Fibroblast of the aortic adventitia (primary cell): ENCODE measurements around the gene TPGS2. TPM values are rescaled to one million over a fixed set of nuclear protein-coding genes. Genes with fewer than 3 reads are reported as not detected.
A peak's percentile ranks its signal among the peaks of the same experiment; 100 is the strongest.

Experiments
- DNase-seq: peaks from one replicate; pipeline ENCODE4 v3.0.0-alpha.2; 2010; ENCODE audit warnings: low read depth
- H3K4me3 ChIP-seq: 2 replicates; pipeline ENCODE4 v1.5.1; 2011; ENCODE audit warnings: low read depth, mild to moderate bottlenecking, control low read depth, low read length, moderate library complexity
- CTCF ChIP-seq: IDR thresholded peaks from 2 replicates; pipeline ENCODE4 v1.5.1; 2011; ENCODE audit warnings: mild to moderate bottlenecking, low read length, control low read depth, inconsistent platforms; ENCODE audit not compliant: insufficient read depth
- total RNA-seq: library from RNA; depleted of rRNA; stranded (reverse); fragments of >200 nt; gene quantifications from 2 replicates; pipeline ENCODE4 v1.2.3, GENCODE V29; 2012; ENCODE audit warnings: low replicate concordance

Gene TPGS2
- total RNA-seq, 1 donor = 115 TPM

- no peak for TF ChIP-seq CTCF
- no peak overlapping the region for H3K4me3 ChIP-seq
- DNase-seq = no peak
These were observed 13.8 kb downstream of the TPGS2 start for GRCh38 chr18:36814994-36815393.

- no peak for TF ChIP-seq CTCF
- H3K4me3 ChIP-seq = no peak overlapping the region
- peak; percentile 20 for DNase-seq
These were observed 15.0 kb downstream of the TPGS2 start for GRCh38 chr18:36813824-36814223.

- TF ChIP-seq CTCF = no peak
- H3K4me3 ChIP-seq = no peak overlapping the region
- no peak for DNase-seq
These were observed 15.6 kb downstream of the TPGS2 start for GRCh38 chr18:36813101-36813775.

GRCh38 chr18:36812678-36813077 is 16.1 kb downstream of the TPGS2 start:
- peak; percentile 14 for DNase-seq
- TF ChIP-seq CTCF = no peak
- no peak overlapping the region for H3K4me3 ChIP-seq

- DNase-seq = peak; percentile 43
- no peak overlapping the region for H3K4me3 ChIP-seq
- no peak for TF ChIP-seq CTCF
These were observed 16.8 kb downstream of the TPGS2 start for GRCh38 chr18:36811955-36812354.

GRCh38 chr18:36811430-36811829 is 17.4 kb downstream of the TPGS2 start:
- peak; percentile 80 for DNase-seq
- no peak for TF ChIP-seq CTCF
- H3K4me3 ChIP-seq = no peak overlapping the region
